Measurements from ENCODE around the gene MAP2K7.
A peak's percentile ranks its signal among the peaks of the same experiment; 100 is the strongest.
"Not testable (repeated sequence)": the region's sequence is repeated elsewhere in the genome, so short reads cannot be mapped to it uniquely, and the experiment has no call there.

The MAP2K7 gene

DNA sequence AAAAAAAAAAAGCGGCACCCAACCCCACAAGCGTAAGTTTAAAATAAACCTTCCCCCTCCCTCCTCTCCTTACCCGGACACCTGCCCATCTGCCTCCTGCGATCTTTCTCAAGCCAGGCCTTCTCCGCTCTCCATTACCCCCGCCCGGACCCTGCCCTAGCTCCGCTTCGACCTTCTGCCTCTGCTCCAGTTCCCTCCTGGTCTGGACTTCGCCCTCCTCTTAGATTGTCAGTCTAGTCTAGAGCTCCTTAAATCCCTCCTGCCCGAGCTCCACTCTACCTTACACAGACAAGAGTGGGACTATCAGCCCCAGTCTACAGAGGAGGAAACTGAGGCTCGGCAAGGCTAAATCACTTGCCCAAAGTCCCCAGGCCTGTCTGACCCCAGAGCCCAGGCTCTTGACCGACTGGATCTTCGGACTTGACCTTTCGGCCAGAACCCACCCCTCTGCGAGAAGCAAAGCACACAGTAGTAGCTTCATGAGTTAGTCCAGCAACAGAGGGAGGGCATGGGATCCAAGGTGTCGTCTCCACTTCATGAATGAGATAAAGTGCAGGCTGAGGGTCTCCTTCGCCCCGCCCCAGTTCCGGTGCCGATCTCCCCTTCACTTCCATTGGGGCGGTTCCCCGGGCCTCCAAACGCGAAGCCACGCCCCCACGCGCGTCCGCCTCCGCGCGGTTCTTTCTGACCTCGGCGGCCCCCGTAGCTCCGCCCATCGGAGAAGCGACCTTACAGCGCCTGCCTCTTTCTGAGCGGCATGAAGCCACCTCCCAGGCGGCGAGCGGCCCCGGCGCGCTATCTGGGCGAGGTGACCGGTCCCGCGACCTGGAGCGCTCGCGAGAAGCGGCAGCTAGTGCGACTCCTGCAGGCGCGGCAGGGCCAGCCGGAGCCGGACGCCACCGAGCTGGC is 16.2 kb downstream of the MAP2K7 start, which contains the start of gene SNAPC2:
TSS of gene SNAPC2 (plus strand) at position 729 of the 909 bp plus-strand sequence. CDS start at position 758, 29 bp downstream.
- peak; percentile 89 for DNase-seq (ENCODE audit: low read depth)

DNA sequence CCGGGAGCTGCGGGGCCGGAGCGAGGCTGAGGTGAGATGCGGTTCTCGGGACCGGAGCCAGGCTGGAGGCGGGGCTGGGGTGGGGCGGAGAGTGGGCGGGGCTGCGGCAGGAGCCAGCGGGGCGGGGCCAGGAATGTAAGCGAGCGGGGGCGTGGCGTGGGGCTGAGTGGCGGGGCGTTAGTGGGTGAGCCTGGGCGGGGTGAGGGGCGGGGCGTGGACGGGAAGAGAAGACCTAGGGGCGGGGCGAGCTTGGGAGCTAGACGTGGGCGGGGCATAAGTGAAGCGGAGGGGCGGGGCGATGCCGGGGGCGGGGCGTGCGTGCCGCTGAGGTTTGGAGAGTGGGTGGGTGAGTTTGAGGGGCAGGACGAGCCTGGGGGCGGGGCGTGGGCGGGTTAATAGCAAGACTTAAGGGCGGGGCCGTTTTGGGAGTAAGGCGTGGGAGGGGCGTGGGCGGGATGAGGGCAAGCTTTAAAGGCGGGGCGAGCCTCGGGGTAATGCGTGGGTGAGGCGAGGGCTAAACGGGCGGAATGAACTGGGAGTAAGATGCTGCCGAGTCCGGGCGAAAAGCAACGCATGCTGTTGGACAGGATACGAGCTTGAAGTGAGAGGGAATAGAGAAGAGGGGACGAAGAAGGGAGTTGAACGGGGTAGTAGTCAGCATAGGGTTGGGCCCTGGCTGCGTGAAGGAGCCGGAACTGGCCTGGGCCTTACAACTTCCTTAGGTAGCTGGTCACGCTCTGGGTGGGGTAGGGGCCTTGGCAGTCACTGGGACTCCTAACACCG is 17.0 kb downstream of the MAP2K7 start:
- peak; percentile 100 for DNase-seq (ENCODE audit: low read depth)

DNA sequence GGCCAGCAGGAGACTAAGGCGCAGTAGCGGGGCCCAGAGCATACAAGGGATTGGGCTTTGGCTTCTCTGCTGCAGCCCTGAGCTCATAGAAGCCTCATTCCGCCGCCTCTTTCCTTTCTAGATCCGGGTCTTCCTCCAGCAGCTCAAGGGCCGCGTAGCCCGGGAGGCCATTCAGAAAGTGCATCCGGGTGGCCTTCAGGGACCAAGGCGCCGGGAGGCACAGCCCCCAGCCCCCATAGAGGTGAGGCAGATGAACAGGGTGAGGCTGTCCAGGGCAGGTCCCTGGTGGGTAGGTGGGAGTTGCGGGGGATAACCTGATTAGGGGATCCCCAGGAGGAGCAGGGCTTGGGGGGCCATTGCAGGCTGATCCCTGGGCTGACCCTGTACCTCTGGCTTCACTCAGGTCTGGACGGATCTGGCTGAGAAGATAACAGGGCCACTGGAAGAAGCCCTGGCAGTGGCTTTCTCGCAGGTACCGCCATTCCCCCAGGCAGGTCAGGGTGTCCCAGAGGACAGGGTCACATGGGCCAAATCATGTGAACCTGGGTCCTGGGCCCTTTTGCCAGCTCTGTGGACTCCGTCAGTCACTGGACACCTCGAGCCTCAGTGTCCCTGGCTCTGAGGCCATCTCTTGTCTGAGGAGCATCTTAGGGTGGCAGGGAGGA is 17.8 kb downstream of the MAP2K7 start:
- no peak for DNase-seq (ENCODE audit: low read depth)

DNA sequence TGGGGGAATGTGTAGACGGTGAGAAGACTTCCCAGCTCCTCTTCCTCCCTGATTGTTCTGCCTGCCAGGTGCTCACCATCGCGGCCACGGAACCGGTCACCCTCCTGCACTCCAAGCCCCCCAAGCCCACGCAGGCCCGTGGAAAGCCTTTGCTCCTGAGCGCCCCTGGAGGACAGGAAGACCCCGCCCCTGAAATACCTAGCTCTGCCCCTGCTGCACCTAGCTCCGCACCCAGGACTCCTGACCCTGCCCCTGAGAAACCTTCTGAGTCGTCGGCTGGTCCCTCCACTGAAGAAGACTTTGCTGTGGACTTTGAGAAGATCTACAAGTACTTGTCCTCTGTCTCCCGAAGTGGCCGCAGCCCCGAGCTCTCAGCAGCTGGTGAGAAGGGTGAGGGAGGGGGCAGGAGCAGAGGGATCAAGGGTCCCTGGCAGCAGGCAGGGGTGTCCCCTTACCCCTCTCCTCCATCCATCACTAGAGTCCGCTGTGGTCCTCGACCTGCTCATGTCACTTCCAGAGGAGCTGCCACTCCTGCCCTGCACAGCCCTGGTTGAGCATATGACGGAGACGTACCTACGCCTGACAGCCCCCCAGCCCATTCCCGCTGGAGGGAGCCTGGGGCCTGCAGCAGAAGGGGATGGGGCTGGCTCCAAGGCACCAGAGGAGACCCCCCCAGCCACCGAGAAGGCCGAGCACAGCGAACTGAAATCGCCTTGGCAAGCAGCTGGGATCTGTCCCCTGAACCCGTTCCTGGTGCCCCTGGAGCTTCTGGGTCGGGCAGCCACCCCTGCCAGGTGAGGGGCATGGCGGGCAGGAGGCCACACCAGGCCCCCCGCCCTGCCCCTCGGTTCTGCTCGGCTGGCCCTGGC is 18.5 kb downstream of the MAP2K7 start:
- DNase-seq (ENCODE audit: low read depth), result no peak

DNA sequence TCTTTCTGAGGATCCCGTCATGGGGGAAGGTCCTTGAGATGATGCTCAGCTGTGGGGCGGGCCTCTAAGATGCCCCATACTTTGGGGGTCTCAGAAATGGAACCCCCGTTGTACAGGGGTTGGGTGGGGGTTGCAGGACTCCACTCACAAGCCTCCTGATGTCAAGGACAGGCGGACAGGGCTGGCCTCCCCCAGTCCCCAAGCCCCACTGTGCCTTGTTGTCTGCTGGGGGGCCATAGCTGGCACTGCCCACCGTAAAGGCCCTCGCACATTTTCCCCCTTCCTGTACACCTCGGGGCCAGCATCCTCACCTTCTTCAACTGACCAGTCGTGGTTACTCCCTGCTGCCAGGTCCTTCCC is 19.1 kb downstream of the MAP2K7 start:
- DNase-seq (ENCODE audit: low read depth), result no peak

DNA sequence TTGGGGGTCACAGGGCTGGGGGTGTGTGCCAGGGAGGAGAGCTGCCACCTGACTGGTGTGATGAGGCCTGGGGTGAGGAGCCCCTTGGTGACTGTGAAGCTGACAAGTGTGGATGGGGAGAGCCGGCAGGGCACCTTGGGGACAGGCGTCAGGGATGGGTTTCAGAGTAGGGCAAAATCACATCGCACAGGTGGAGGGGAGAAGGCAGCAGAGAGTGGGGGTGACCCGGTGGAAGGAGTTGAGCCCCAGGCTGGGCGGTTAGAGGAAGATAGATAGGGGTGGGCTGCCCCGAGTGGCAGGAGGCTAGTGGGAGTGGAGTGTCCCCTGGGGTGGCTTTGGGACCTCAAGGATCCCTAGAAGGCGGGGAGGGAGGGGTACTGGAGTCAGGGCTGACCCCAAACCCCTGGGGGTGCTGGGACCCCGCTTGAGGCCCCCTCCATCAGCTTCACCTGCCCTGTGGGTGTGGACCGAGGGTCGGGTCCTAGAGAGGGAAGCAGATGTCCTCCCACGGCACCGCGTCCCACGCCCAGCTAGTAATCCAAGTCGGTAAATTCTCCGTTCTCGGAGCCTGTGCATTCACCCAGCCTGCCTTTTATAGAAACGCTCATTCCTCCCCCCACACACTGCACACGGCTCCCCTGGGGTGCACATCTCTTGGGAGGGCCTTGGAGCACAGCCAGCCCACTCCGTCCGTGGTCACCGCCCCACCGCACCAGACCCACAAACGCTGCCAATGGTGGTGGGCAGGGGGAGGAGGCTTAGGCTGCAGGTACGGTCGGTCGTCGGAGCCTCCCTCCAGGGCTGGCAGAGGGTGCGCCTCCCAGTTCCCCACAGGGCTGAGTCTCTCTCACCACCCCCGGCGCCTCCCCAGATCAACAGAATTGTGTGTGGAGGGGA is 19.9 kb downstream of the MAP2K7 start:
- DNase-seq (ENCODE audit: low read depth), result no peak

DNA sequence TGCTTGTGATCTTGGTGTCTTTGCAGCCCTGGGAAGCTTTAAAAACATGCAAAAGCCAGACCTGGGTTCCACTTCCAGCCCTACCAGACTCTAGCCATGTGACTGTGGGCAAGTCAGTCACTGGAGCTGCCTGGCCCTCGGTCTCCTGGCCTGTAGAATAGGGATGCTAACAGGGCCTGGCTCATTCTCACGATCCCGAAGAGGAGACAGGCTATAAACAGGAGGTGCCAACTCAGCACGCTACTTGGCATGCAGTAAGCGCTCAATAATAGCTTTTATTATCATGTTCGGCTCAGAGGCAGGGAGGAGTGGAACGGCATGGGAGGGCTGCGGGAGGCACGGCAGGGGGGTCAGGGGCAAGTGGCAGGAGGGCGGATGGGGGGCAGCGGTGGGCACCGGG is 20.6 kb downstream of the MAP2K7 start:
- DNase-seq (ENCODE audit: low read depth), result no peak

DNA sequence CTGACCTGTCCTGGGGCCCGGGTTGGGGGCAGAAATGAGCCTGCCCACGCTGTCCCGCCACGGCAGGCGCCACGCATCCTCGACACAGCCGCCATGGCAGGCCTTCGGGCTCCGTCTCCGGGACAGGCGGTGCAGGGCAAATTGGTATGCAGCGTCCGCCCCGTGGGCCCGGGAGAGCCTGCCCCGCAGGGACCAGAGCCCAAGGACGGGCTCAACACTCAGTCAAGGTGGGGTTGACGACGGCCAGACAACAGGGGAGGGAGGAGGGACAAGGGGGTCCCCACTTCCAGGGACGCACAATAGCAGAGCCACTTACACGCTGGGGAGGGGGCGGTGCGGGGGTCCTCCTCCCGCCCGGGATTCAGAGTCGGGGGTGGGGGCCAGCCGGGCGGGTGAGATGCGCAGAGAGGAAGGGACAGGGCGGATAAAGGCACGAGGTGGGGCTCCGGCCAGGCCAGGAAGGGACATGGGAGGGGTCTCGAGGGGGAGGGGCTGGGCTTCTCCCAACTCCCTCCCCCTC is 21.0 kb downstream of the MAP2K7 start:
- no peak for DNase-seq (ENCODE audit: low read depth)

DNA sequence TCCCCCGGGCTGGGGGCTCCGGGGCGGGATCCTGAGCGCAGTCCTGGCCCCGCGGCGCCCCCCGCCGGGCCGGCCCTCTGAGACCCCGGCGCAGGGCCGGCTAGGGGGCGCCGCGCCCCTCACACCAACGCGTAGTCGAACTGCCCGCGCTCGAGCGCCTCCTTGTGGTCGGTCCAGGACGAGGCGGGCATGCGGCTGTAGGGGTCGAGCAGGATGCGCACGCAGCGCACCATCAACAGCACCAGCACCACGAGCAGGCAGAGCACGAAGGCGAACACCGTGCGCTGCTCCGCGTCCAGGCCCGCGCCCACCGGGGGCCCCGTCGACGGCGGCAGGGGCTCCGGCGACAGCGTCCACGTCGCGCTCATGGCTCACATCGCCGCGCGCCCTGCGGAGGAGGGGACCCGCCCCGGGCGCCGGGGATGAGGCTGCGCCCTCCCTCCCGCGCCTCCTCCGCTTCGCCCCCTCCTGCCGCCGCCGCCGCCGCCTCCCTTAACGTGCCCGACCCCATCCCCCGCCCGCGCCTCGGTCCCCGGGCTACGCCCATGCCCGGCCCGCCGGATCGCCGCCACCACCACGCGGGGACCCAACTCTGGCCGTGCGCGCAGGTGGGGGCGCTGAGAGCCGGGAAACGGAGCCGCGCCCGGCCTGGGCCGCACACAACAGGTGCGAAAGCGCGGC is 21.6 kb downstream of the MAP2K7 start:
- DNase-seq (ENCODE audit: low read depth), result peak; percentile 46

DNA sequence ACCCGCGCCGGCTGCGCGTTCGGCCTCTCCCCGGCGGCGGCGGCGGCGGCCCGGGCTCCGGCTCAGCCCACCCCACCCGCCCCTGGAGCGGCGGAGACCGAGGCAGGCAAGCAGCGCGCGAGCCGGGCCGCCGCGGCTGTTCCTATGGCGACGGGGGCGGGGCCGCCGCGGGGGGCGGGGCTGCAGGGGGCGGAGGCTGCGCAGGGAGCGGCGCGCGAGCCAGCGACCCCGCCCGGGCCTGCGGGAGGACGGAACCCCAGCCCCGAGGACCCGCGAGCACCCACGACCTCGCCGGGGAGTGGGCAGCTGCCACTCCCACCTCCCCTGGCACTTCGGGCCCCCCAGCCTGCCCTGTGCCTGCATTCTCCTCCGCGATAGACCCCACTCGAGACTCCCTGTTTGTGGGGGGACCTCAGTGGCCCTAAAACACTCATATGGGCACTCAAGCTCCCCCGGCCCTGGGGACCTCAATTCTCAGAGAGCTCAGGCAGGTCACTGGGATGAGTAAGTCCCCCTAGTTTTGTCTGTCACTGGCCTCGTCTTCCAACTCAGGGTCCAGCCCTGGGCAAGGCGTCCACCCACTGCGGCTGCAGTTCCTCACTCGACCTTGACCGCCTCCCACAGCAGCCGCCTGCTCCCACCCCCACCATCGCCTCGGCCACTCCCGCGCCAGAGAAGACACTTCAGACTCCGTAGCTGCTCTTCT is 22.5 kb downstream of the MAP2K7 start, which contains the start of gene CTXN1:
TSS of gene CTXN1 (minus strand) at position 115 of the 706 bp plus-strand sequence. CDS start 597 bp downstream, outside the sequence.
- peak; percentile 61 for DNase-seq (ENCODE audit: low read depth)

DNA sequence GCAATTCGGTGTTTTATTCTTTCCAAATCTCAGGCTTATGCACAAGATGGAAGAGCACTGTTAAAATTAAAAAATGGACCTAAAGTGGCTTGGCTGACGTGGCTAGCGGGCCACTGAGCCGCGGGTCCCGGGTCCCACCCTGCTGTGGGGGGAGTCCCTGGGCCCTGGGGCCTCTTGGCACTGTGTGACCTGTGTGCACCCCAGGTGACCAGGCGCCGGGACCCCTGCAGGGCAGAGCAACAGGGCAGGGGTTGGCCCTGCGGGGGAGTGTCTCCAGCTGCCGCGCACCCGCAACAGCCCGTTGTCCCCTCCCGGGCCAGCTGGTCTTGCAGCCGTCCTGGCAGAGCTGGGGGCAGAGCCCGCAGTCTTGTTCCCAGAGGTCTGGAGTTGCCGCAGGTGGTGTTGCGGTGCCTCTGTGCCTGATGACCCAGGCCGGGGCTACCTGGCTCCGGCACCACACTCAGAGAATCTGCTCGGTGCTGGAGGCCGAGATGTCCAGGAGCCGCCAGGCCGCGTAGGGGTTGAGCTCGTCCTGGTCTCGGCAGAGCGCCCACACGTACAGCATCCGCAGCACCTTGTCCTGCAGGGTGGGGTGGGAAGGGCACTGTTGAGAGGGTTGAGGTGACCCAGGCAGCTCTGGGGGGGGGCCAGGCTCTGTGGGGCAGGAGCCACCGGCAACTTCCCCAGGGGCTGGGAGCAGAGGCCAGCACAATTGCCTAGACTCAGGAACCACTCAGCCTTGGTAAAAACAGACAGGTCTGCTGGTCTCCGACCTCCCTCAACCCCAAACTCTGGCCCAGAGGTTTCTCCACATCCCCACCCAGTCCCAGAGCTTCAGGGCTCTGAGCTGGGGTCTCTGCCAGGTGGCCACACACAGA is 23.3 kb downstream of the MAP2K7 start:
- no peak for DNase-seq (ENCODE audit: low read depth)

DNA sequence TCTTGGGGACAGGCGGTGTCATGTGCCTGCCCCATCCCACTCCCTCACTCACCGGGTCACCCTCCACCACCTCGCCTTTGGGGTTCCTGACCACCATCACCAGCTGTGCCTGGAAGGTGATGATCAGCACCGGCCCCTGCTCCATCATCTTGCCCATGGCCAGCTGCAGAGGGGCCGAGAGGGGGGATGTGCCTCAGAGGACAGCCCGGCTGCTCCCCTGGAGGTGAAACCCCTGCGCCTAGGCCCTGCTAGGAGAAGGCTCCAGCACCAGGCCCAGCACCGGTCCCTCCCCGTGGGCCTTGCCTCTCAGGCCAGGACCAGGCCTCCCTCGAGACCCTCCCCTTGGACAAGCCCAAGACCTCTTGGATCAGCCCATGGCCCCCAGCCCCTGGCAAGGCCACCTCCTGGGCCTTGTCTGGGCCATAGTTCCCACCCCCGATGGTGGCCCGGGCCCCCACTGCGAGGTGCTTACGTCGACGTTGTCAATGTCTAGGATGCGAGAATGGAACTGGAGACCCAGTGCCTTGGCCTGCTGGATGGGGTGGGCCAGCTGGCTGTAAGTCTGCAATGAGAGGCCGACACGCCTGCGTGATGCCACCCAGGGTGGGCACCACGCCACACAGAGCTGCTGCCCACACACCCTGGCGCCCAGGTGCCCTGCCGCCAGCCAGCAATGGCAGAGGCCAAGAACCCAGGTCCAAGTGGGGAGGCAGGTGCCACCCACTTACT is 24.1 kb downstream of the MAP2K7 start:
- no peak for DNase-seq (ENCODE audit: low read depth)

DNA sequence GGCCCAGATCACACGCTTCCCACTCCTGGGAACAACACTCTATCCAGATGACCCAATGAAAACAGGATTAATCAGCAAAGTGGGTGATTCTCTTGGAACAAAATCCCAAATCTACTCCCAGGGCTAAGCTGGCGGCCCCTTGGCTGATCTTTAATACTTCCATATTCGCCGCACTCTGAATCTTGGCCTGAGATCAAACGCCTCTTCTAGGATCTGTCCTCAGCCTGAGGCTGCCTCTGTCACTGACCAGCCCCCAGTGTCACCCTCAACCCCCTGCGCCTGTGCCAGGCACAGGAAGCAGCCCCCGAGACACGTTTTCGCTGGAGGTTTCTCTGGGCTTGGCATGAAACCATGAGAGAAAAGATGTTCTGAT is 24.6 kb downstream of the MAP2K7 start:
- no peak for DNase-seq (ENCODE audit: low read depth)

DNA sequence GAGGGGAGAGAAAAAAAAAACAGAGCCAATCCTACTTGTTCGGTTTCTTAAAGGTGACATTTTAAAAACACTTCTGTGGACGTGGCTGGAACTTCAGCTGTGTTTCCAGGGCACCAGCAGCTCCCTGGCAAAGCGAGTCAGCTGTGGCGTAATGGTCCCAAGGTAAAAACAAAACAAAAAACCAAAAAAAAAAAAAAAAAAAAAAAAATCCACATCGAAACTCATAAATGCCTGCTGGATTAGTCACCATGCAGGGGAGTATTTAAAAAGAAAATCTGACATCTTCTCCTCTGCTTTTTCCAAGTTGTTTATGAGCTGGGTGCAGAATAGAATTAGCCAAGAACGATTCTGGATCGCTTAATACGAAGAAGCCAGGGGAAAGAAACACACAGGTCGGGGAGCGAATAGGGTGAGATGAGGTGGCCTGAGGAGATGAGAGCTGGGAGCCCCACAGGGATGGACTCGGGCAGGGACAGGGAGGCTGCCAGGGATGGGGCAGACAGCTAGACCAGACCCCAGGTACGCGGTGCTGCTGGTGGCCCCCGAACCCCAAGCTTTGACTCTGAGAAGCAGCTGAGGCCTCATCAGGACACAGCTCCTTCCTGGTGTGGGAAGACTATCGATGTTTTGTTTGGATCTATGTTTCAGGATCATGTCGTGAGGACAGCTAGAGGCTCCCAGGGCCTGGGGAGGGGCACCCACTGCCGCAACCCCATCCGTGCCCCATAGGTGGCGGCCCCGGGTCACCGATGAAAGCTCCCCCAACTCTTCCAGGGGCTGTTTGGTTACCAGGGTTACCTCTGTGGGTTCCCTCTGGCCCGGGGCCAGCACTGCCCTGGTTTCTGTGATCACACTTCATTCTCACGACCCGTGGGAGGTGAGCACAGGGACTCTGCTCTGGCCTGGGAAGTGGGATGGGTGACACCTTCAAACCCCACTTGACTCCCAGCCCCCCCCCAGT is 25.3 kb downstream of the MAP2K7 start:
- DNase-seq (ENCODE audit: low read depth), result peak; percentile 62

DNA sequence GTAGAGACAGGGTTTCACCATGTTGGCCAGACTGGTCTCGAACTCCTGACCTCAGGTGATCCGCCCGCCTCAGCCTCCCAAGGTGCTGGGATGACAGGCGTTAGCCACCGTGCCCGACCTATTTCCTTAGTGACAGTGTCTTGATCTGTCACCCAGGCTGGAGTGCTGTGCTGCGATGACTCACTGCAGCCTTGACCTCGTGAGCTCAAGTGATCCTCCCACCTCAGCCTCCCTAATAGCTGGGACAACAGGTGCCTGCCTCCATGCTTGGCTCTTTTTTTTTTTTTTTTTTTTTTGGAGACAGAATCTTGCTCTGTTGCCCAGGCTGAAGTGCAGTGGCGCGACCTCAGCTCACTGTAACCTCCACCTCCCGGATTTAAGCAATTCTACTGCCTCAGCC is 26.4 kb downstream of the MAP2K7 start:
- not testable (repeated sequence) for DNase-seq (ENCODE audit: low read depth)

DNA sequence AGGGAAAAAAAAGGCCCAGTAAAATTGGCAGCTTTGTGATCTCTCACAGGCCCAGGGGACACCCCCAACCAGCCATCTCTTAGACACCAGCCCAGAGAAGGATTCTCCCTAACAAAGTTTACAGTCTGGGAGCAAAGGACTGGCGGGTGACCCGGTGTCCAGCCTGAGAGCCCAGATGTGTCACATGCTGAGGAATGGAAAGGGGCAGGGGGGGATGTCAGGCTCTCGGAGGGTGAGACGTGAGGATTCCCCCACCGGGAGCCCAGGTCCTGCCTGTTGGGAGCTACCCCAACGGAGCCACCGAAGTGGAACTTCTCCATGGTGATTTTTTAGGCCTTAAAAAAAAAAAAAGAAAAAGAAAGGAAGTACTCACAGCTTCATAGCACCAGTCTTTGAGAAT is 27.1 kb downstream of the MAP2K7 start:
- DNase-seq (ENCODE audit: low read depth), result no peak
